Vagina (tissue), 2 donors: ENCODE data around the gene PCDHGA3.

Experiments used
- CTCF ChIP-seq, 3 experiments: fragments of 450-650 bp in 2 of 3; fragments of 200-600 bp in 1 of 3; sonication (generic) in 1 of 3; IDR thresholded peaks; one replicate each; pipeline ENCODE4 v1.5.1; 2017 to 2019; ENCODE audit warnings: antibody characterized with exemption in 3 of 3, mild to moderate bottlenecking in 2 of 3, moderate library complexity in 2 of 3
- POLR2AphosphoS5 ChIP-seq, 2 donors: sonication (generic); formaldehyde crosslinking; IDR thresholded peaks; one replicate each; pipeline ENCODE4 v1.9.0; 2017; ENCODE audit warnings: antibody characterized with exemption in 2 of 2, mild to moderate bottlenecking in 2 of 2, low read depth in 1 of 2; ENCODE audit not compliant: insufficient read depth in 1 of 2

GRCh38 chr5:141303756-141304155, 39.9 kb upstream of the PCDHGA3 start, which contains the start of gene SLC25A2:
- TF ChIP-seq CTCF (IDR thresholded peaks at IDR 0.05) (no peak), POLR2AphosphoS5 (IDR thresholded peaks at IDR 0.05; ENCODE audit: insufficient read depth in 1 of 2, low read depth in 1 of 2) (no peak)
